Cardiac muscle cell (in vitro differentiated cells and primary cell): Measurements from ENCODE around the gene ZMIZ2. TPM values are rescaled to one million over a fixed set of nuclear protein-coding genes. Genes with fewer than 3 reads are reported as not detected.

Experiments
- DNase-seq, 2 donors: peaks; one replicate each; pipeline versions ENCODE4 v3.0.0 to v3.0.0-alpha.2; 2010 to 2017; ENCODE audit warnings: low read depth in 1 of 2, low spot score in 1 of 2
- H3K27ac ChIP-seq: fragments of 200-600 bp; sonication (generic); 2 replicates; pipeline ENCODE4 v1.5.1; 2016
- H3K27me3 ChIP-seq: fragments of 200-600 bp; sonication (generic); 2 replicates; pipeline ENCODE4 v1.6.0; 2016; ENCODE audit warnings: control low read depth
- H3K36me3 ChIP-seq: fragments of 200-600 bp; sonication (generic); 2 replicates; pipeline ENCODE4 v1.5.1; 2016; ENCODE audit warnings: control low read depth
- H3K4me1 ChIP-seq: fragments of 200-600 bp; sonication (generic); 2 replicates; pipeline ENCODE4 v1.8.1; 2017; ENCODE audit warnings: low read depth, mild to moderate bottlenecking, mixed run types
- H3K4me3 ChIP-seq: fragments of 200-600 bp; sonication (generic); 2 replicates; pipeline ENCODE4 v1.5.1; 2016; ENCODE audit warnings: mild to moderate bottlenecking
- H3K9me3 ChIP-seq: fragments of 200-600 bp; sonication (generic); 2 replicates; pipeline ENCODE4 v1.5.1; 2017; ENCODE audit warnings: low read depth, mild to moderate bottlenecking, control low read depth
- polyA plus RNA-seq: library from polyadenylated mRNA; unstranded; fragments of >200 nt; fragmentation: Nextera tagmentation; extraction: Ambion mirVana; gene quantifications from 2 replicates; pipeline ENCODE4 v1.2.1, GENCODE V29; 2016
- total RNA-seq: library from RNA; depleted of rRNA; stranded (reverse); fragments of >200 nt; gene quantifications from 2 replicates; pipeline ENCODE4 v1.2.3, GENCODE V29; 2016
- TF ChIP-seq, protein P1 (sequence below): IDR thresholded peaks from 2 replicates; pipeline ENCODE4 v1.5.1; 2012; ENCODE audit warnings: low read depth, mild to moderate bottlenecking, low read length

ZMIZ2 gene
- total and polyA plus RNA-seq, 2 experiments from 2014 or later: 47.7 to 58.9 TPM

DNA sequence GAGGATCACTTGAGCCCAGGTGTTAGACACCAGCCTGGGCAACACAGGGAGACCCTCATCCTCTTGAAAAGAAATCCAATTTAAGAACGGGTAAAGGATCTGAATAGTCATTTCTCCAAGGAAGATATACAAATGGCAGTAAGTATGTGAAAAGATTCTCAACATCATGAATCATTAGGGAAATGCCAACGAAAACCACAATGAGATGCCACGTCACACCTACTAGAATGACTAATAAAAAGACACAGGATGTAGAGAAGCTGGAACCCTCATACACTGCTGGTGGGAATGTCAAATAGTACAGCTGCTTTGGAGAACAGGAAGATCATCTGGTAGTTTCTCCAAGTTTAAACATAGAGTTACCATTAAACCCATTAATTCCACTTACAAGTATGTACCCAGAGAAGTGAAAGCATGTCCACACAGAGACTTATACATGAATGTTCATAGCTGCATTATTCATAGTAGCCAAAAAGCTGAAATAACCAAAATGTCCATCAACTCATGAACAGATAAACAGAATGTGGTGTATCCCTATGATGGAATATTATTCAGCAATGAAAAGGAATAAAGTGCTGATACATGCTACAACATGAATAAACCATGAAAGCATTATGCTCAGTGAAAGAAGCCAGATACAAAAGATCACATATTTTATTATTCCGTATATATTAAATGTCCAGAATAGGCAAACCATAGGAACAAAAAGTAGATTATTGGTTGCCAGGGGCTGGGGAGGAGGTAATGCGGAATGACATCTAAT, 13.1 kb upstream of the ZMIZ2 start:
- TF ChIP-seq, protein P1, sequence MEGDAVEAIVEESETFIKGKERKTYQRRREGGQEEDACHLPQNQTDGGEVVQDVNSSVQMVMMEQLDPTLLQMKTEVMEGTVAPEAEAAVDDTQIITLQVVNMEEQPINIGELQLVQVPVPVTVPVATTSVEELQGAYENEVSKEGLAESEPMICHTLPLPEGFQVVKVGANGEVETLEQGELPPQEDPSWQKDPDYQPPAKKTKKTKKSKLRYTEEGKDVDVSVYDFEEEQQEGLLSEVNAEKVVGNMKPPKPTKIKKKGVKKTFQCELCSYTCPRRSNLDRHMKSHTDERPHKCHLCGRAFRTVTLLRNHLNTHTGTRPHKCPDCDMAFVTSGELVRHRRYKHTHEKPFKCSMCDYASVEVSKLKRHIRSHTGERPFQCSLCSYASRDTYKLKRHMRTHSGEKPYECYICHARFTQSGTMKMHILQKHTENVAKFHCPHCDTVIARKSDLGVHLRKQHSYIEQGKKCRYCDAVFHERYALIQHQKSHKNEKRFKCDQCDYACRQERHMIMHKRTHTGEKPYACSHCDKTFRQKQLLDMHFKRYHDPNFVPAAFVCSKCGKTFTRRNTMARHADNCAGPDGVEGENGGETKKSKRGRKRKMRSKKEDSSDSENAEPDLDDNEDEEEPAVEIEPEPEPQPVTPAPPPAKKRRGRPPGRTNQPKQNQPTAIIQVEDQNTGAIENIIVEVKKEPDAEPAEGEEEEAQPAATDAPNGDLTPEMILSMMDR: no peak
- Histone ChIP-seq H3K27me3 (no peaks in the 10 kb centered on the region), H3K36me3 (no peaks in the 10 kb centered on the region), H3K9me3 (no peaks in the 10 kb centered on the region), H3K27ac (no peak overlapping the region), H3K4me1 (no peaks in the 10 kb centered on the region), H3K4me3 (no peak overlapping the region)
- DNase-seq: peak in 1 of 2 donors; percentile 97

DNA sequence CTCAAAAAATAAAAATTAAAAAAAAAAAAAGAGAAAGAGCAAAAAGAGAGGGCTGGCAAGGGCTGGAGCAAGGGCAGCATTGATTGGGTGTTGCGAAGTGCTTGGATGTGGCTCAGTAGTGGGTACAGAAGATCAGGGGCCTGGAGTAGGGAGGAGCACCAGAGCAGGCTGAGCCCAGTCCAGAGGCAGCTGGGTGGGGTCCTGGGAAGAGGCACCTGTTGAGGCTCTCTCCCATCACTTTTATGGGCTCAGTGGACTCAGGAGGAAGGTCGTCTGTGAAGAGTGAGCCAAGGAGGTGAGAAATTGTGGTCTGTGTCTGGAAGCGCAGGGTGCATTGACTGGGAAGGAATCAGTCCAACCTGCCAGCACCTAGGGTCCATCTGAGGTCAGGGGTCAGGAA, 11.8 kb upstream of the ZMIZ2 start:
- Histone ChIP-seq H3K4me3 (no peak overlapping the region), H3K27me3 (no peaks in the 10 kb centered on the region), H3K36me3 (no peaks in the 10 kb centered on the region), H3K4me1 (no peaks in the 10 kb centered on the region), H3K27ac (no peak overlapping the region), H3K9me3 (no peaks in the 10 kb centered on the region)
- DNase-seq: no peak
- TF ChIP-seq, protein P1: no peak

- H3K27ac ChIP-seq: no peak overlapping the region
- H3K4me3 ChIP-seq: no peak overlapping the region
- no peaks in the 10 kb centered on the region for H3K36me3 ChIP-seq
- H3K27me3 ChIP-seq: no peaks in the 10 kb centered on the region
- DNase-seq: peak in 1 of 2 donors; percentile 37
- H3K9me3 ChIP-seq: no peaks in the 10 kb centered on the region
- no peaks in the 10 kb centered on the region for H3K4me1 ChIP-seq
- TF ChIP-seq, protein P1: no peak
Measured at GRCh38 chr7:44738051-44738723, 10.5 kb upstream of the ZMIZ2 start.

DNA sequence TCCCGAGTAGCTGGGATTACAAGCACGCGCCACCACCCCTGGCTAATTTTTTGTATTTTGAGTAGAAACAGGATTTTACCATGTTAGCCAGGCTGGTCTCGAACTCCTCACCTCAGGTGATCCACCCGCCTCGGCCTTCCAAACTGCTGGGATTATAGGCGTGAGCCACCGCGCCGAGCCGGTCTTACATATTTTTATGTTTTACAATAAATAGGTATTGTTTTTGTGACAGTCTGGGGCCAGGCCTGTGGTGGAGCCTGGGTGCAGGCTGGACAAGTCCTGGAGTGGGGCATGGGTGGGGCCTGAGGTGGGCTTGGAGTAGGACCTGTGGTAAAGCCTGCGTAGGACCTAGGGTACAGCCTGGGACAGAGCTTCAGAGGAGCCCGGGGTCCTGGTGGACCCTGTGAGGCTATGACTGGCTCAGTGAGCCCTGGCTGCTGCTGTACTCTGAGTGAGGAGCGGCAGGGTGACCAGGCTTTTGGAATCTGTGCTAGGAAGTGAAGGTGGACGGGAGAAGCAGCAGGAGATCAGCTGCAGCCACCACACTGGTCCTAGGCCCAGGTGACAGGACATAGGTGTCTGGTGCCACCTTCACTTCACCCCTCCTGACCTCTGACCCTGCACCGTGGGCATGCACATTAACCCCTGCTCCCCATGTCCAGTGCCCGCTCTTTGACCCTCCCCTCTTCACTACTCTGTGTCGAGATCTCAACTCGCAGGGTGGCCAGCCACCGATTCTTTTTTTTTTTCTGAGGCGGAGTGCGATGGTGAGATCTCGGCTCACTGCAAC, 9.6 kb upstream of the ZMIZ2 start:
- no peak overlapping the region for H3K27ac ChIP-seq
- no peak for DNase-seq
- TF ChIP-seq, protein P1: no peak
- no peaks in the 10 kb centered on the region for H3K4me1 ChIP-seq
- H3K4me3 ChIP-seq: no peak overlapping the region
- H3K36me3 ChIP-seq: no peaks in the 10 kb centered on the region
- no peaks in the 10 kb centered on the region for H3K9me3 ChIP-seq
- H3K27me3 ChIP-seq: no peaks in the 10 kb centered on the region

- TF ChIP-seq, protein P1: no peak
- H3K4me3 ChIP-seq: no peak overlapping the region
- no peaks in the 10 kb centered on the region for H3K9me3 ChIP-seq
- H3K4me1 ChIP-seq: no peaks in the 10 kb centered on the region
- H3K27me3 ChIP-seq: no peaks in the 10 kb centered on the region
- DNase-seq: no peak
- H3K27ac ChIP-seq: no peak overlapping the region
- no peaks in the 10 kb centered on the region for H3K36me3 ChIP-seq
Measured at GRCh38 chr7:44740055-44740454, 8.6 kb upstream of the ZMIZ2 start.
